Measurements from ENCODE around the gene PLCB3.

Gene PLCB3

DNA sequence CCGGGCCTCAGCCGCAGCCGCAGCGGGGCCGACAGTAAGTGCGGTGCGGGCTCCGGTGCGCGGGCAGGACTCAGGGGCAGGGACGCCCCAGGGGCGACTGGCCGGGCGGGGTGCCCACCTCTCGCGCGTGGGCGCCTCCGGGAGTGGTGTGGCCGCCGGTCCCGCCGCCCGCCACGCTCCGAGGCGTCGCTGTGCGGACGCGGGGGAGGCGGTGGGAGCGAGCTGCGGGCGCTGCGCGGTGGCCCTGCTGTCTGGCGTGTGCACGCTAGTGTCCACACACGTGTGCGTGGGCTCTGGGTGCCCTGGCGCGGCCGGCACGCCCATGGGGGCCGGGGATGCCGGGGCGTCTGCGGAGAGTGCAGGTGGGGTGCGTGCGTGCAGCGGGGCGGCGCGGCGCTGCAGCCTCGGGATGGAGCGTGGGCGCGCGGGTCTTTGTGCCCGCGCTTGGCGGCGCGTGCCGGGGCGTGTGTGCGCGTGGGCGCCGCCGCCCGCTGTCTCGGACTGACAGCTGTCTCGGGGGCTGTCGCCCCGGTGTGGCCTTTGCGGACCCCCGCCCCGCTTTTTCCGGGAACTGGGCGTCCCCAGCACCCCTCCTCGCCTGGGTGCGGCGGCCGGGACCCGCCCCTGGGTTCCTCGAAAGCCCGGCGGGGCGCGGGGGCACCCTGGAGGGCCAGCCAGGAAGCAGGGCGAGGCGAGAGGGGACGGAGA lies 40.6 kb downstream of the PLCB3 start:
- DNase-seq: peak in 6 of 42 donors; percentile 17 to 56 (median 43)
- intact Hi-C loops (cut with DNase I): no loop called here

DNA sequence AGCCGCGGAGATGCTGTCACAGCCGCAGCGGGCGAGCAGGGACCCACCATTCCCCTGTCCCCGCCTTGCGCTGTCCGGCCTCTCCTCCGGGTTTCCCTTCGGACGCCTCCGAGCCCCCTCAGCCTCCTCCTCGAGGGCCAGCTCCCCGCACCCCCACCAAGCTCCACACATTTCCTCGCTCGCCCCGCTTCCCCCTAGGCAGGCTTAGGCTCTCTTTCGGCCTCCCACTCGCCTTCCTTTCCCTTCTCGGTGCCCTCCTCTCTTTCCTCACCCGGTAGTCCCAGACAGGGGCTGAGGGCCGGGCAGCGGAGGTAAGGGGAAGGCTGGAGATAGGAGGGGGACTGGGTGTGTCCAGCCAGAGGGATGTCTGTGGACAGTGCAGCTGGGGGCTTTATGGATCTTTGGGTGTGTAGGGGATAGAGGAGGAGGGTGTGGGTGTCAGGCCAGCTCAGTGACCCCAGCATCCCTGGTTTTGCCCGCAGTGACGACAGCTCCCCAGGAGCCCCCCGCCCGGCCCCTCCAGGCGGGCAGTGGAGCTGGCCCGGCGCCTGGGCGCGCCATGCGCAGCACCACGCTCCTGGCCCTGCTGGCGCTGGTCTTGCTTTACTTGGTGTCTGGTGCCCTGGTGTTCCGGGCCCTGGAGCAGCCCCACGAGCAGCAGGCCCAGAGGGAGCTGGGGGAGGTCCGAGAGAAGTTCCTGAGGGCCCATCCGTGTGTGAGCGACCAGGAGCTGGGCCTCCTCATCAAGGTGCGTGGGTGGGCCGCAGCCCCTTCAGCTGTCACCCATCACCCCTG lies 41.3 kb downstream of the PLCB3 start:
- intact Hi-C loops (cut with DNase I): no loop called here
- DNase-seq: peak in 3 of 42 donors; percentile 22 to 39 (median 33)

DNA sequence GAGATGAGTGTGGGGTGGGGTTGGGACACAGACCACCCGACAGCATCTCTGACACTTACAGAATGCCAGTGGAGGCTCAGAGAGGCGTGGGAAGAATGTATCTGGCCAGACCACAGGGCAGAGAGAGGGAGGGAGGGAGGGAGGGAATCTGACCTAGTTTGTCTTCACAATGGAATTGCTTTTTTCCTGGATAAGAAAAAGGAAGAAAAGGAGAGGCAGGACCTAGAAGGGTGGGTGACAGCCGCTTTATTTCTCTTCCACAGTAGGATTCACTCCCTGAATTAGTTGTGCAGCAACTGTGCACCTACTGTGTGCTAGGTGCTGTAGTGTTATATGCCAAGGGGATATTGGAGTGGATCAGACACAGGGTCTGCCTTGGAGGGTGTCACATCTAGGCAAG lies 43.4 kb downstream of the PLCB3 start:
- DNase-seq: no peak
- intact Hi-C loops (cut with DNase I): no loop called here

DNA sequence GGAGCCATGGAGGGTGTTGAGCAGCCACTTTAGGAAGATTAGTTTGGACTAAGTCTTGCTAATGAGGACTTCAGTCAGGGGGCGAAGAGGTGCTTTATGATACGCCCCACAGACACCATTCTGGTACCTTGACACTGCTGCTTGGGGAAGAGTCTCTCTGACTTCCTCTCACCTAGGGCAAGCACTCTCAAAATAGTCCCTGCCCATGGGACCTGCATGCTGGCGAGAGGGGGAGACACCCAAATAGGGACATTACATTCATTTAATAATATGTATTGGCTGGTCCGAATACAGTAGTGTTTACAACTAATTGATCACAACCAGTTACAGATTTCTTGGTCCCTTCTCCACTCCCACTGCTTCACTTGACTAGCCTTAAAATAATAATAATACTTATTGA lies 44.4 kb downstream of the PLCB3 start:
- no peak for DNase-seq
- intact Hi-C loops (cut with DNase I): no loop called here

DNA sequence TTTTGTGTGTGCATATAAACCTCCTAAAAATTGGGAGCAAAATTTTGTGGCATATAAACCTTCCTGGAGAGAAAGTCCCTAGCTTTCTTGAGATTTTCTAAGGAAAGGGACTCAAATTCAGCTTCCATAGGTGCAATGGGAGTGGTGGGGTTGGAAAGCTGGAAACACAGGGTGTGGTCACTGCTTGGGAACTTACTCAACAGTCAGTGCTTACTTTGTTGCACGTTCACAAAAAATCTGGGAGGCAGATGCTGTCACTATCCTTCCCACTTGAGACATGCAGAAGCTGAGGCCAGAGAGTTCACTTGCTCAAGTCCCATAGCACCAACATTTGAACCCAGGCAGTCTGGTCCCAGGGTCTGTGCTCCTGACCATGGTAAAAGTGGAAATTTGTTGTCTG lies 44.9 kb downstream of the PLCB3 start:
- intact Hi-C loops (cut with DNase I): no loop called here
- no peak for DNase-seq

DNA sequence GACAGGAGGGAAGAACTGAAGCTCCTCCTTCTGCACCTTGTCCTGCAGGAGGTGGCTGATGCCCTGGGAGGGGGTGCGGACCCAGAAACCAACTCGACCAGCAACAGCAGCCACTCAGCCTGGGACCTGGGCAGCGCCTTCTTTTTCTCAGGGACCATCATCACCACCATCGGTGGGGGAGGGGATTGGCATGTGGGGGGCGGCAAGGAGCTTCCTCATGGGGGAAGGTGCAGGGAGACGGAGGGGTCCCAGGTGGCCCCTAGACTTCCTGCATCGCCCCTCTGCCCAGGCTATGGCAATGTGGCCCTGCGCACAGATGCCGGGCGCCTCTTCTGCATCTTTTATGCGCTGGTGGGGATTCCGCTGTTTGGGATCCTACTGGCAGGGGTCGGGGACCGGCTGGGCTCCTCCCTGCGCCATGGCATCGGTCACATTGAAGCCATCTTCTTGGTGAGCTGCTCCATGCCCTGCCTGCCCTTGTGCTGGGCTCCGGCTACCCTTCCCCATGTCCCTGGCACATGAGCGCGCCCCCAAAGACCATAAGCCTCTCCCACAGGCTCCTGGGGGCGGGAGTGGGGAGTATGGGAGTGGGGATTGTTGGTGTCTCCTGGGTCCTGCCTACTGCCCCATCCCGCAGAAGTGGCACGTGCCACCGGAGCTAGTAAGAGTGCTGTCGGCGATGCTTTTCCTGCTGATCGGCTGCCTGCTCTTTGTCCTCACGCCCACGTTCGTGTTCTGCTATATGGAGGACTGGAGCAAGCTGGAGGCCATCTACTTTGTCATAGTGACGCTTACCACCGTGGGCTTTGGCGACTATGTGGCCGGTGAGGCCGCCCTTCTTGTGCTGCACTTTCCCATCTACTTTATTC lies 45.7 kb downstream of the PLCB3 start:
- no peak for DNase-seq
- intact Hi-C loops (cut with DNase I): no loop called here

DNA sequence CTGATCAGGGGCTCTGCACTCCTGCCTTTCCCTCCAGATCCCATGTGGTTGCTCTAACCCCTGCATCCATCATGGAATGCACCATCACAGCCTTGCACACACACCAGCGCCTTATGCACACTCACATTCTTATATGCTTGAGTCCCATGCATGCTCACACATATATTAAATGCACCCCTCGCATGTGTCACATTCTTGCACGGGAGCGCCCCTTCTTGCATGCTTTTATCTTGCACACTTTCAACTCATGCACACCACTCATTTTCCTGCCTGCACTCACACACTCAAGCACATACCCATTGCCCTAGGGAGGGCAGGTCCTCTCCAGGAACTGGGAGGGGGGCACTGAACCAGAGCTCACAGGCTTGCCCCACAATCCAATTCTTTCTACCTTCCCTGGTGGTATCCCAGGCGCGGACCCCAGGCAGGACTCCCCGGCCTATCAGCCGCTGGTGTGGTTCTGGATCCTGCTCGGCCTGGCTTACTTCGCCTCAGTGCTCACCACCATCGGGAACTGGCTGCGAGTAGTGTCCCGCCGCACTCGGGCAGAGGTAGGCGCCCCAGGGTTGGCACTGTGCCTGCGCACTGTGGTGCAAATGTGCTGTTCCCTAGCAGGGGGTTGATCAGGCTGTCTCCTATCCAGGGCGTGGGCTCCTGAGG lies 46.5 kb downstream of the PLCB3 start:
- DNase-seq: no peak
- intact Hi-C loops (cut with DNase I): no loop called here

DNA sequence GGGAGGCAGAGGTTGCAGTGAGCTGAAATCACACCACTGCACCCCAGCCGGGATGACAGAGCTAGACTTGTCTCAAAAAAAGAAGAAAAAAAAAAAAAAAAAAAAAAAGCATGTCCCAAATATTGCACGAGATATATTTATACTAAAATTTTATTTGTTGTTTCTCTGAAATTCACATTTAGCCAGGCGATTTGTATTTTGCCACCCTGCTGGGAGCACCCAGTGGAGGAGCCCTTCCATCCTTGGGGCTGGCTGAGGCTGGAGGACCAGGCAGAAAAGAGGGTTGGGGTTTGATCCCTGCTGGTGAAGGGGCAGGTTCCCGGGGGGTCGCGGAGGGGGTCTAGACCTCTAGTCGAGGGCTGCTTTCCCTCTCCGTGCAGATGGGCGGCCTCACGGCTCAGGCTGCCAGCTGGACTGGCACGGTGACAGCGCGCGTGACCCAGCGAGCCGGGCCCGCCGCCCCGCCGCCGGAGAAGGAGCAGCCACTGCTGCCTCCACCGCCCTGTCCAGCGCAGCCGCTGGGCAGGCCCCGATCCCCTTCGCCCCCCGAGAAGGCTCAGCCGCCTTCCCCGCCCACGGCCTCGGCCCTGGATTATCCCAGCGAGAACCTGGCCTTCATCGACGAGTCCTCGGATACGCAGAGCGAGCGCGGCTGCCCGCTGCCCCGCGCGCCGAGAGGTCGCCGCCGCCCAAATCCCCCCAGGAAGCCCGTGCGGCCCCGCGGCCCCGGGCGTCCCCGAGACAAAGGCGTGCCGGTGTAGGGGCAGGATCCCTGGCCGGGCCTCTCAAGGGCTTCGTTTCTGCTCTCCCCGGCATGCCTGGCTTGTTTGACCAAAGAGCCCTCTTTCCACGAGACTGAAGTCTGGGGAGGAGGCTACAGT lies 47.9 kb downstream of the PLCB3 start:
- intact Hi-C loops (cut with DNase I): no loop called here

DNA sequence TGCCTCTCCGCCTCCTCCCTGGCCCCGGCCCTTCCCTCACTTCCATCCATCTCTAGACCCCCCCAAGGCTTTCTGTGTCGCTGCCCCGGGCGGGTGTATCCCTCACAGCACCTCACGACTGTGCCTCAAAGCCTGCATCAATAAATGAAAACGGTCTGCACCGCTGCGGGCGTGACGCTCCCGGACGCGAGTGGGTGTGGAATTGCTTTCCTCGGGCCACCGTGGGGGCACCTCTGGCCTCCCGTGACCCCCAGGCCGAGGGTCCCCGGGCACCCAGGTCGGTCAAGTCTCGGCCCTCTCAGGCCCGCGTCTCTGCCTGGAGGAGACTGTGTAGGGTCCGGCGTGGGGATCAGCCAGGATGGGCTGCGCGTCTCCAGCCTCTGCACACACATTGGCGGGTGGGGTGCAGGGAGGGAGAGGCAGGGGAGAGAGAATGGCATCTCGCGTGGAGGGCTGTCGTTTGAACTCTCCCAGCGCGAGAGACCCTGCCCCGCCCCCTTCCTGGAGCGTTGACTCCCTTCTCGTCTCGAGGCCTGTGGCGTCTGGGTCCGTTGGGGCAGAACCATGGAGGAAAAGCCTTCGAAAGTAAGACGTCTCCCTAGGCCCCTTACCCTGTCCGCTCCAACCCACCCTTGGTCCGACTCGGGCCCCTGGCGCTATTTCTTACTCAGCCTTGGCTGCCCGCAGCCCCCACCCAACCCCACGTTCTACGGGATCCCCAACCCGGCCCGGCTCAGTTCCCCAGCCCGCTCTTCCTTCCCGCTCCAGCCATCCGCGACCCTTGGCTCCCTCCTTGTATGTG lies 48.7 kb downstream of the PLCB3 start, which contains the start of gene CATSPERZ:
TSS of gene CATSPERZ (plus strand) at position 512 of the 802 bp plus-strand sequence. CDS start at position 565, 53 bp downstream.
- intact Hi-C loops (cut with DNase I): no loop called here
- DNase-seq: peak in 7 of 42 donors; percentile 22 to 57 (median 41)

More for the DNA sequence above, 47.9 kb downstream of the PLCB3 start:
- DNase-seq: peak; percentile 49 to 92 (median 81)

DNA sequence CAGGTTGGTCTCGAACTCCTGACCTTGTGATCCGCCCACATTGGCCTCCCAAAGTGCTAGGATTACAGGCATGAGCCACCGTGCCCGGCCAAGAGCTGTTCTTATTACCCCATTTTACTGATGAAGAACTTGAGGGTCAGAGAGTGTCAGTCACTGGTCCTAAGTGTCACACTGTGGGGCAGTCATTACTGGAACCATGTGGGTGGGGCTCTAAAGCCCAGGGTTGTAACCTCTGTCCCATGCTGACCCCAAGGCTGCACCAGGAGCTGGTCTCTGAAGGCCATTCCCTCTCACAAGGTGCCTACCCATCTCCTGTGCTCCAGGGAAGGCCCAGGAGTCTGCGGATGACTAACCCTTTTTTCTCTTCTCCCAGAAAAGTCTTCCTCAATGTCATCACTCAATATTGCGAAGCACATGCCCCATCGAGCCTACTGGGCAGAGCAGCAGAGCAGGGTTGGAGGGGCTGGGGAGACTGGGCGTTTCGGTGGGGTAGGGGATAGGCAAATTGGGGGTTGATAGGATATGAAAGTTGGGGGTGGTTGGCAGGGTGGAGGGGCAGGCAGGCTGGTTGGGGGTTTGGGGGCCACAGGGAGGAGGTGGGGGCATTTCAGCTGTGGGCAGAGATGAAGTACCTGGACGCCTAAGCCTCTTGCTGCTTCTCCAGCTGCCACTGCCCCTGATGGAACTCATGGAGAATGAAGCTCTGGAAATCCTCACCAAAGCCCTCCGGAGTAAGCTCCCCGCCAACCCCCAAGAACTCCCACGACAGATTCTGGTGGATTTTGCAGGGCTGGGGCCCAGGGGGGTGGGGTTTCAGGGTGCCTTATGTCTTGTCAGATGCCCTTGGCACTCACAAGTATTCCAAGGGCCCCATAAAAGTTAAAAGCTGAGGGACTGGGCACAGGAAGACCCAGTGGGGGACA lies 52.0 kb downstream of the PLCB3 start:
- intact Hi-C loops (cut with DNase I): loop anchor here (2.0 kb wide), 1 partner anchor 33 kb away; no protein-coding TSS in a partner anchor

DNA sequence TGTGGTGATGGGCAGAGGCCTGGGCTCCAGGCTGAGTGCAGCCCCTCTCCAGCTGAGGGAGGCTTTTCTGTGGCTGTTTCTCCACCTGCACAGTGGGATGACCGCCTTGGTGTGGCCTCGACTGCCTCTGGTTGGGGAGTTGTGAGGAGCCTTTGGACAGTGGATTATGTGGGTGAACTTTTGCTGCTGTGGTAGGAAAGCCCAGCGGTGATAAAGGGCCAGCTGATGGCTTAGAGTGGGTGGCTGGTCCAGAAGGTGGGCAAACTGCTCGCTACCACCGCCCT lies 52.6 kb downstream of the PLCB3 start:
- intact Hi-C loops (cut with DNase I): loop anchor here (2.0 kb wide), 1 partner anchor 33 kb away; no protein-coding TSS in a partner anchor
- DNase-seq: no peak

More for the DNA sequence above, 52.0 kb downstream of the PLCB3 start:
- DNase-seq: no peak

DNA sequence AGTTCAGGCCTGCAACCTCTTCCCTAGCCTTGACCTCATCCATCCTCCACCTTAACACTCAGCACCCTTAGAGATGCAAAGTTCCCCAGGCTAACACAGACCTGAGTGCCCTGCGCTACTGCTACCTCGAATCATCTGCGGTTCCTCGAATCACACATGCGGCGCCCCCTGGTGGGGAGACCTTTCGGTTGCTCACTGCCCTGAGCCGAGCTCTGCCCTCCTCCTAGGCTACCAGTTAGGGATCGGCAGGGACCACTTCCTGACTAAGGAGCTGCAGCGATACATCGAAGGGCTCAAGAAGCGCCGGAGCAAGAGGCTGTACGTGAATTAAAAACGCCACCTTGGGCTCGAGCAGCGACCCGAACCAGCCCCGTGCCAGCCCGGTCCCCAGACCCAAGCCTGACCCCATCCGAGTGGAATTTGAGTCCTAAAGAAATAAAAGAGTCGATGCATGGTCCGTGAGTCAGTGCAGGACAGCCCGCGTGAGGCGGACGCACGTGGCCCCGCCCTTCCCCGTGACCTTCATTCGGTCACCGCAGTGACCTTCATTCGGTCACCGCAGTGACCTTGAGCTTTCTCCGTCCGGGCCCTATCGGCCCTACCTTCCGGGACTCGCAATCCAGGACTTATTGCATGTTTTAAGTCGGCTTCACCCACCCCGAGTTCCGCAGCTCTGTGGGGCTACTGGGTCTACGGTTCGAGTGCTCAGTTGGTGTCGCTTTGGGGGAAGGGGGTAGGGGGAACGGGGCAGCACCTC lies 53.2 kb downstream of the PLCB3 start:
- peak; percentile 91 to 99 (median 96) for DNase-seq
- intact Hi-C loops (cut with DNase I): loop anchor here (2.0 kb wide), 1 partner anchor 34 kb away; no protein-coding TSS in a partner anchor

DNA sequence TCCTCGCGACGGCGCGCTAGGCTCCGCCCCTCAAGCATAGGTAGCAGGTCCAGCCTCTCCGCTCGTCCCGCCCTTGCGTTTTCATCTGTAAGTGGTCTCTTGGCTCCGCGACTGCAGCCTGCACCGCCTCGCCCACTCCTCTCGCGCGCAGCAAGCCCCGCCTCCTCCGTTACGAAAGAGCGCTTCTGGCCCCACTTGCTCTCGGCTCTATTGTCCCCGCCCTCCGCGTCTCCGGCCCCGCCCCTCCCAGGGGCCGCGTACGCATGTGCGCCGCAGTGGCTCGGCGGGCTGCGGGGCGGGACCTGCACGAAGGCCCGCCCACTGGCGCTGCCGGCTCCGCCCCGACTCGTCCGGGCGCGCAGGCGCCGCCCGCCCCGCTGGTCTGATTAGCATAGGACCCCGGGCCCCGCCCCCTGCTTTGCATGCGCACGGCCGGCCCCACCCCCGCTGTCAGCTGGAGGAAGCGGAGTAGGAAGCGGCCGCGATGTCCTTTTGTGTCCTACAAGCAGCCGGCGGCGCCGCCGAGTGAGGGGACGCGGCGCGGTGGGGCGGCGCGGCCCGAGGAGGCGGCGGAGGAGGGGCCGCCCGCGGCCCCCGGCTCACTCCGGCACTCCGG lies 53.9 kb downstream of the PLCB3 start, which contains the start of gene ESRRA:
TSS of gene ESRRA (plus strand) at position 450 of the 616 bp plus-strand sequence. CDS start 1,656 bp downstream, outside the sequence.
- intact Hi-C loops (cut with DNase I): loop anchor here (2.0 kb wide), 1 partner anchor 34 kb away; no protein-coding TSS in a partner anchor
- peak; percentile 98 to 100 (median 100) for DNase-seq
